Gastroesophageal sphincter (tissue), 4 donors: ENCODE measurements around the gene FHIT. TPM values are rescaled to one million over a fixed set of nuclear protein-coding genes. Genes with fewer than 3 reads are reported as not detected.

Experiments
- ATAC-seq: fragments of 150-250 bp; one replicate; pipeline ENCODE4 v1.9.1; 2016; ENCODE audit warnings: mild to moderate bottlenecking, moderate library complexity
- H3K27ac ChIP-seq, 4 donors: fragments of 200-600 bp; sonication (generic) in 3 of 4; 1 replicate in 3 of 4; 2 replicates in 1 of 4; pipeline ENCODE4 v1.5.1; 2016 to 2019
- H3K27me3 ChIP-seq: fragments of 200-600 bp; sonication (generic); one replicate; pipeline ENCODE4 v1.5.1; 2019
- H3K36me3 ChIP-seq, 2 donors: fragments of 200-600 bp; sonication (generic); one replicate each; pipeline ENCODE4 v1.5.1; 2019; ENCODE audit warnings: control low read depth in 1 of 2
- H3K4me1 ChIP-seq, 3 donors: fragments of 200-600 bp; sonication (generic); 1 replicate in 2 of 3; 2 replicates in 1 of 3; pipeline ENCODE4 v1.5.1; 2016 to 2019; ENCODE audit warnings: control low read depth in 2 of 3
- H3K4me3 ChIP-seq, 2 donors: fragments of 200-600 bp; sonication (generic); one replicate each; pipeline ENCODE4 v1.5.1; 2019; ENCODE audit warnings: mild to moderate bottlenecking in 1 of 2, moderate library complexity in 1 of 2
- H3K9me3 ChIP-seq, 3 donors: fragments of 200-600 bp; sonication (generic); one replicate each; pipeline ENCODE4 v1.5.1; 2017 to 2019; ENCODE audit warnings: control low read depth in 2 of 3
- CTCF ChIP-seq, 4 experiments: fragments of 200-600 bp in 2 of 4; fragments of 450-650 bp in 2 of 4; sonication (generic) in 1 of 4; IDR thresholded peaks; one replicate each; pipeline ENCODE4 v1.5.1; 2017 to 2019; ENCODE audit warnings: antibody characterized with exemption in 4 of 4, mild to moderate bottlenecking in 2 of 4, moderate library complexity in 2 of 4
- EP300 ChIP-seq: sonication (generic); formaldehyde crosslinking; IDR thresholded peaks from one replicate; pipeline ENCODE4 v1.6.1; 2017; ENCODE audit warnings: antibody characterized with exemption, mild to moderate bottlenecking
- POLR2A ChIP-seq, 2 donors: fragments of 450-650 bp; IDR thresholded peaks; one replicate each; pipeline ENCODE4 v1.6.1; 2017; ENCODE audit warnings: antibody characterized with exemption in 2 of 2, mild to moderate bottlenecking in 2 of 2, moderate library complexity in 1 of 2
- POLR2AphosphoS5 ChIP-seq: sonication (generic); formaldehyde crosslinking; IDR thresholded peaks from one replicate; pipeline ENCODE4 v1.6.1; 2017; ENCODE audit warnings: antibody characterized with exemption
- WGBS, 2 donors: methylation state at CpG; one replicate each; pipeline ENCODE4 v1.1.5; 2018; ENCODE audit warnings: low coverage in 1 of 2; 5-methylcytosine and 5-hydroxymethylcytosine counted together
- total RNA-seq, 4 donors: library from RNA; depleted of rRNA; stranded (reverse); fragments of >200 nt; gene quantifications; one replicate each; pipeline ENCODE4 v1.1.0, GENCODE V29; 2016

FHIT gene
- total RNA-seq, 4 donors from 2014 or later: 1.4 to 7.3 (median 3.9) TPM

GRCh38 chr3:60260546-60260945 lies 990.7 kb downstream of the FHIT start:
- H3K27ac ChIP-seq: no peak overlapping the region
- ATAC-seq: no peak
- no peaks in the 10 kb centered on the region for H3K9me3 ChIP-seq
- no peaks in the 10 kb centered on the region for H3K36me3 ChIP-seq
- 68 to 70% methylated on average over 4 of the region's 5 CpGs for WGBS, 2 donors
- H3K4me3 ChIP-seq: no peak overlapping the region
- no peaks in the 10 kb centered on the region for H3K4me1 ChIP-seq
- H3K27me3 ChIP-seq: no peaks in the 10 kb centered on the region
- TF ChIP-seq CTCF (IDR thresholded peaks at IDR 0.05) (no peak), POLR2AphosphoS5 (no peak), POLR2A (IDR thresholded peaks at IDR 0.05) (no peak), EP300 (no peak)

- TF ChIP-seq CTCF (IDR thresholded peaks at IDR 0.05) (no peak), POLR2A (IDR thresholded peaks at IDR 0.05) (no peak), POLR2AphosphoS5 (no peak), EP300 (no peak)
- no peak for ATAC-seq
- Histone ChIP-seq H3K27ac (no peak overlapping the region), H3K9me3 (no peaks in the 10 kb centered on the region), H3K27me3 (no peaks in the 10 kb centered on the region), H3K4me1 (no peaks in the 10 kb centered on the region), H3K36me3 (no peaks in the 10 kb centered on the region), H3K4me3 (no peak overlapping the region)
- 60 to 64% methylated on average over 3 of the region's 3 CpGs for WGBS, 2 donors
Observed at GRCh38 chr3:60250810-60251209, 1000.4 kb downstream of the FHIT start.

GRCh38 chr3:60250206-60250605 lies 1001.0 kb downstream of the FHIT start:
- WGBS, 2 donors: 55 to 60% methylated on average over 1 to 2 of the region's 2 CpGs
- TF ChIP-seq EP300: no peak
- TF ChIP-seq POLR2A (IDR thresholded peaks at IDR 0.05): no peak
- TF ChIP-seq POLR2AphosphoS5: no peak
- TF ChIP-seq CTCF (IDR thresholded peaks at IDR 0.05): no peak

GRCh38 chr3:60246361-60246760 lies 1004.9 kb downstream of the FHIT start:
- Histone ChIP-seq H3K4me3 (no peak overlapping the region), H3K9me3 (no peaks in the 10 kb centered on the region), H3K27me3 (no peaks in the 10 kb centered on the region), H3K36me3 (no peaks in the 10 kb centered on the region), H3K4me1 (no peaks in the 10 kb centered on the region), H3K27ac (no peak overlapping the region)
- WGBS, 2 donors: 78 to 91% methylated on average over 4 of the region's 4 CpGs
- ATAC-seq: no peak
- TF ChIP-seq POLR2AphosphoS5 (no peak), EP300 (no peak), CTCF (IDR thresholded peaks at IDR 0.05) (no peak), POLR2A (IDR thresholded peaks at IDR 0.05) (no peak)

More at GRCh38 chr3:60250206-60250605, 1001.0 kb downstream of the FHIT start:
- no peaks in the 10 kb centered on the region for H3K36me3 ChIP-seq
- H3K9me3 ChIP-seq: no peaks in the 10 kb centered on the region
- ATAC-seq: no peak
- H3K27me3 ChIP-seq: no peaks in the 10 kb centered on the region
- no peak overlapping the region for H3K4me3 ChIP-seq
- no peaks in the 10 kb centered on the region for H3K4me1 ChIP-seq
- H3K27ac ChIP-seq: no peak overlapping the region

GRCh38 chr3:60243456-60243855 lies 1007.8 kb downstream of the FHIT start:
- no peaks in the 10 kb centered on the region for H3K27me3 ChIP-seq
- TF ChIP-seq POLR2A (IDR thresholded peaks at IDR 0.05): no peak
- TF ChIP-seq POLR2AphosphoS5: no peak
- no peak for TF ChIP-seq CTCF (IDR thresholded peaks at IDR 0.05)
- no peak for TF ChIP-seq EP300
- H3K9me3 ChIP-seq: no peaks in the 10 kb centered on the region
- H3K36me3 ChIP-seq: no peaks in the 10 kb centered on the region
- H3K27ac ChIP-seq: no peak overlapping the region
- H3K4me3 ChIP-seq: no peak overlapping the region
- 45 to 54% methylated on average over 5 of the region's 5 CpGs for WGBS, 2 donors
- no peak for ATAC-seq
- no peaks in the 10 kb centered on the region for H3K4me1 ChIP-seq
